ENCODE results near the gene CRB3. TPM values are rescaled to one million over a fixed set of nuclear protein-coding genes. Genes with fewer than 3 reads are reported as not detected.

CRB3 gene
- polyA plus RNA-seq, 10 donors: 0.22 to 1.2 (median 0.68) TPM; not detected in 6

DNA sequence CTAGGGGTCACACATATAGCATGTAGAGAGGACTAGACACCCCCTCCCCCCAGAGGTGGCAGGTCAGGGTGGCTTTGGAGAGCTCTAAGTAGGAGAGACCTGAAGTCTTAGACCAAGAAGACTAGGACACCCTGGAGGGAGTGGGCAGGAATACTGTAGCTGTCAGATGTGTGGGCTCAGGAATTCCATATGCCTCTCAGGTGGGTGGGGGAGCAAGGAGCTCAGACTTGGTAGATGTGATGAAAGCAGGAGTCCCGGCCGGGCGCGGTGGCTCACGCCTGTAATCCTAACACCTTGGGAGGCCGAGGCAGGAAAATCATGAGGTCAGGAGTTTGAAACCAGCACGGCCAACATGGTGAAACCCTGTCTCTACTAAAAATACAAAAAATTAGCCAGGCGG lies 1.6 kb downstream of the CRB3 start:
- DNase-seq: no peak

DNA sequence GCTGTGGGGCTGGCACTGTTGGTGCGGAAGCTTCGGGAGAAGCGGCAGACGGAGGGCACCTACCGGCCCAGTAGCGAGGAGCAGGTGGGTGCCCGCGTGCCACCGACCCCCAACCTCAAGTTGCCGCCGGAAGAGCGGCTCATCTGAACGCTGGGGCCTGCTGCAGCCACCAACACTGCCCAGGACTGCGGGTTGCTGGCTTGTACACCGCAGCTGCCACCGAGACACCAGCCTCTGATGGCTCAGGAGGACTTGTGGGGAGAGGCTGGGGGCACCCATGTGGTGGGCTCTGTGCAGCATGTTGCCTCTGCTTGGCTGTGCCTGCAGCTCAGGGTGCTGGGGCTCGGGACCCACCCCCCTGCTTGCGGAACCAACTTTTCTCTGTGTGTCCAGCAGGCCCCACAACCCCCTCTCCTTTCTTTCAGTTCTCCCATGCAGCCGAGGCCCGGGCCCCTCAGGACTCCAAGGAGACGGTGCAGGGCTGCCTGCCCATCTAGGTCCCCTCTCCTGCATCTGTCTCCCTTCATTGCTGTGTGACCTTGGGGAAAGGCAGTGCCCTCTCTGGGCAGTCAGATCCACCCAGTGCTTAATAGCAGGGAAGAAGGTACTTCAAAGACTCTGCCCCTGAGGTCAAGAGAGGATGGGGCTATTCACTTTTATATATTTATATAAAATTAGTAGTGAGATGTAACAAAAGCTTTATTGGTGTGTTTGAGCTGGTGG lies 2.6 kb downstream of the CRB3 start:
- DNase-seq: no peak

DNA sequence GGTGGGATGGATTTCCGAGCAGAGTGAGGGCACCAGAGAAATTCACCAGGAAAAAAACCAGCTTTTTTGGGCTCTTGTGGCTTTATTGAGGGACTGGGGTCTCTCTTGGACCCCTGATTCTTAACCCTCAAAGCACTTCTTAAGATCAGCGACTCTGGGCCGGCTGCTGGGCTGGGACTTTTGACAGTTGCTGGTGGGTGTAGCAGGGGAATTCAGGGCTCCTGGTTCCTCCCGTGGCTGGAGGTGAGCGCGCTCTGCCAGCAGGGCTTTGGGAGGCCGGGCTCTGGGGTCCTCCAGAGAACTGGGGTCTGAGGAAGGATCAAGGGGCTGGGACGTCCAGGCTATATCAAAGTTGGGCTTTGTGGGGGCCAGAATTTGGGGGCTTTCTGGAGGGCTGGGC lies 3.3 kb downstream of the CRB3 start:
- no peak for DNase-seq

DNA sequence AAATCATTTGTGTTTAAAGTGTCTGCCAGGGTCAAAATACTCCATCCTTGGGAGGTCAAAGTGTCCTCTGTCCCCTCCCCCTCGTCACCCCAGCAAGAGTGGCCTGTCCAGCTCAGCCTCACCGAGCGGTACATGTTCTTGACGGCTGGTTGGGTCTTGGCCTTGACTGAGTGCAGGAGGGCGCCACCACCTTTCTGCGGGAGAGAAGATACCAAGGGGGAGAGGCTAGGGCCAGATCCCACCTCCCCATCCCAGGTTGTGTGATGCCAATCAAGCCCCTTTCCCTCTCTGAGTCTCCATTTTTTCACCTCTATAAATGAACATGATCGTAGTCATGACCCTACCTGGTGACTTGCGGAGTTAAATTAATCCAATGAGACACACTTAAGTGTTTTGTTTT lies 6.1 kb downstream of the CRB3 start:
- DNase-seq: no peak

- DNase-seq: no peak
Observed at GRCh38 chr19:6471076-6471475, 7.0 kb downstream of the CRB3 start.

- no peak for DNase-seq
Observed at GRCh38 chr19:6472713-6473112, 8.6 kb downstream of the CRB3 start.

GRCh38 chr19:6473647-6474046 lies 9.6 kb downstream of the CRB3 start:
- DNase-seq: no peak

DNA sequence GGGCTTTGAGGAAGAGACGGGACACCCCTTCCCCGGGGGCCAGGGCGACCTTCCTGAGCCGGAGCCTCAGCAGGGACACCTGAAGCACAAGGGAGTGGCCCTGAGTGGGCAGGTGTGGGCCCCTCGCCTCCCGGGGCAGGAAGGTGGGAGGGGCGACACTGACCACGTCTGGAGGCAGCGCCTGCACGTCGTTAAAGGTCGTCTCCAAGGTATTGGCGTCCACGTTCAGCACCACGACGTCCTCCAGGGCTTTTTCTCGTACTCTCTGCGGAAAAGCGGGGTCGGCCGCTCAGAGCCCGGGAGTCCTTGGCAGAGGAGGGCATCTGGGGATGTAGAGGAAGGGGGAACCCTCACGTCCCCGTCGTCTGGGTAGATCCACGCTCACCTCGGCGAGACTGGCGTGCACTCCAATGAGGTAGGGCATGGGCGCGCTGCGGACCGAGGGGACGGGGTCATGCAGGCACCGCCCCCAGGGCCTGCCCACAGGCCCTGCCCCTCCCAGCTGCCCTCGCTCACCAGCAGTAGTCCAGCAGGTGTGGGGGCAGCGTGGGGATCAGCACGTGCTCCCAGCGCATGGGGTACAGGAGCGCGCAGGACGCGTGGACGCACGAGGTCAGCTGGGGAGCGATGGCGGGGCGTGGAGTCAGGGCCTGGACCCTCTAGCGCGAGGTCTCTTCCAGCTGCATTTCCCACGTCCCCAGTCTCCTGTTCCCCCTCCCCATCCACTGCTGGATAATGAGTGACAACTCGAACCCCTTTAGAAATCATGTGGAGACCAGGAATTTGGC lies 11.4 kb downstream of the CRB3 start:
- DNase-seq: no peak

DNA sequence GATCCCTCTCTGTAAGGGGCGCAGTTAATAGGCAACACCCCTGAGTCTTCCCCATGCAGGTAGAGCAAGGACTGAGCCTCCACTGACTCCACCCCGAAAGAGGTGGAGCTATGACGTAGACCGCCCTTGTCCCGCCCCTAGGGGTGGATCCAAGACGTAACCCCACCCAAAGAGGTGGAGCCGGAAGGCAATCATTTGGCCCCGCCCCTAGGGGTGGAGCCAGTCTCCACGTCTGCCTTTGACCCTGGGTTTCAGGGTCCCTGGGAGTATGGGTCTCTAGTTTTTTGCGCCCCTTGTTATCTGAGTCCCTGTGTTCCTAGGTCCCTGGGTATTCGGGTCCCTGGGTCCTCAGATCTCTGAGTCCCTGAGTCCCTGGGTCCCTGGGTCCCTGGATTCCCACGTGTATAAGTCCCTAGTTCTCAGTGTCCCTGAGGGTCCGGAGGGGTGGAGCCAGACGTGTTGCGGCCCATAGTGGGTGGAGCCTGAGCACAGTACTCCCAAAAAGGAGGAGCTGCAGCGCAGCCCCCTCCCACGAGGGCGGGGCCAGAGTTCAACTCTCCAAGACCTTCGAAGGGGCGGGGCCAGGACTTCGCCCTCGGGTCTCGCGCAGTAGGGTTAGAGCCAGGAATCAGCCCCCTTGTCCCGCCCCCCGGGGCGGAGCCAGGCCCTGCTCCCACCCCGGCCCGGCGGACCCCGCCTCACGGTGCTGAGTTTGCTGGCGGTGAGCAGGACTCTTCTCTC lies 12.3 kb downstream of the CRB3 start:
- peak in 1 of 3 donors; percentile 33 for DNase-seq

DNA sequence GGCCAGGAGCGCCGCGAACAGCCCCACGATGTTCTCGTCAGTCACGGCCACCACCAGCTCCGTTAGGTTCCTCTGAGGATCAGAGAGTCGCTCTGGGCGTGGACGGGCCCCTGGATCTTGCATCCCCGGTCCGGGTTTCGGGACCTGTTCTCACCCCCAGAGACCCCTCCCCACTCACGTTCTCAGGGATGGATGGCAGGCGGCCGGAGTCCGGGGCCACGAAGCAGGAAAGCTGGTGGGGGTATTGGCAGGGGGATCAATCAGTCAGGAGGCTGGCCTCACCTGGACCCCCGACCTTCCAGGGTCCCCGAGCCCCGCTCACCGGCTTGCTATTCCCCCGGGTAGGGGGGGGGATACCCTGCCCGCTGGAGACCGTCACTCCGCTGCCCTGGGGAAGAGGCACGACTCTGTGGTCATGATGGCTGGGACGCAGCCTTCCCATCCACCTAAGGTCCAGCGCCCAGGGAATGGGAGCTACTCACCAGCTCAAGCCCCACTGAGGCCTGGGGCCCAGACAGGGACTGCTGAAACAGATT lies 12.9 kb downstream of the CRB3 start:
- DNase-seq: no peak

- DNase-seq: no peak
Observed at GRCh38 chr19:6478815-6479214, 14.7 kb downstream of the CRB3 start.

DNA sequence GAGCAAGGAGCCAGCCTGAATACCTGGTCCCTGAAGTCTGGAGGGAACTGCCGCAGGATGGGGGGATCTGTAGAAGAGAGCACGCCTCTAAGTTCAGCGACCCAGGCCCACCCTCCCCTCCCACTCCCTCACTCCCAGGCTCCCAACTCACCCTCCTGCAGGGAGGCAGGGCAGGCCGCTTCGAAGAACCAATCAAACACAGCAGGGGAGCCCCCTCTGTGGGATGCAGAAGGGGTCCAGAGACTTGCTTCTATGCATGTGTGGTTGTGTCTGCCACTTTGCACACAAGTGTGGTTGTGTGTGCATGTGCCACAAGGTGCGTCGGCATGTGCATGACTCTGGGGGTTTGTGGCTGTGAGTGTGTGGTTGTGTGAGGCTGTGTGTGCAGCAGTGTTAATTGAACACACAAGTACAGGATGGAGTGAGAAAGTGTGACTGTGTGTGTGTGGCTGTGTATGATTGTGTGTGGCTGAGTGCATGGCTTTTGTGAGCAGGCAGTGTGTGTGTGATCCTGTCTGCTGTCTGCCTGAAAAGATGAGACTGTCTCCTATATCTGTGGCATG lies 15.8 kb downstream of the CRB3 start:
- no peak for DNase-seq

DNA sequence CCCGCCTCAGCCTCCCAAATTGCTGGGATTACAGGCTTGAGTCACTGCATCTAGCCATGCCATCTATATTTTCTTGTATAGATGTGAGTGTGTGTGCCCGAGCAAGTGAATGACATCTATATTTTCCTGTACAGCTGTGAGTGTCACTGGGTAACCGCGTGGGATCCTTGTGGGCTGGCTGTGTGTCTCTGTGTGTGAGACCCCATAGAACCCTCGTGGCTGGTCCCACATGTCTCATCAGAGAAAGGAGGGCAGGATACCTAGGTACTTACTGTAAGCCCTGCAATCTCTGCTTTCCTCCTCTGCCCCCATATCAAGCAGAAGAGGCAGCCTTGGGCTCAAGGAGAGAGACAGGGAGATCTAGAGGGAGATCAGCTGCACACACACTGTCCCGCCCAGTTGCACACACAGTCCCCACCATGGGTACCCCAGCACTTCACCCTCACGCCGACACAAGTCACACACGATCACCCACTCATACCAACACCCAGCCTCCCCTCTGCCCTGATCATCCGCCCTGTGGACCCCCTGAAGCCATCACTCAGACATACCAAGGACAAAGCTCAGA lies 16.9 kb downstream of the CRB3 start:
- DNase-seq: no peak

DNA sequence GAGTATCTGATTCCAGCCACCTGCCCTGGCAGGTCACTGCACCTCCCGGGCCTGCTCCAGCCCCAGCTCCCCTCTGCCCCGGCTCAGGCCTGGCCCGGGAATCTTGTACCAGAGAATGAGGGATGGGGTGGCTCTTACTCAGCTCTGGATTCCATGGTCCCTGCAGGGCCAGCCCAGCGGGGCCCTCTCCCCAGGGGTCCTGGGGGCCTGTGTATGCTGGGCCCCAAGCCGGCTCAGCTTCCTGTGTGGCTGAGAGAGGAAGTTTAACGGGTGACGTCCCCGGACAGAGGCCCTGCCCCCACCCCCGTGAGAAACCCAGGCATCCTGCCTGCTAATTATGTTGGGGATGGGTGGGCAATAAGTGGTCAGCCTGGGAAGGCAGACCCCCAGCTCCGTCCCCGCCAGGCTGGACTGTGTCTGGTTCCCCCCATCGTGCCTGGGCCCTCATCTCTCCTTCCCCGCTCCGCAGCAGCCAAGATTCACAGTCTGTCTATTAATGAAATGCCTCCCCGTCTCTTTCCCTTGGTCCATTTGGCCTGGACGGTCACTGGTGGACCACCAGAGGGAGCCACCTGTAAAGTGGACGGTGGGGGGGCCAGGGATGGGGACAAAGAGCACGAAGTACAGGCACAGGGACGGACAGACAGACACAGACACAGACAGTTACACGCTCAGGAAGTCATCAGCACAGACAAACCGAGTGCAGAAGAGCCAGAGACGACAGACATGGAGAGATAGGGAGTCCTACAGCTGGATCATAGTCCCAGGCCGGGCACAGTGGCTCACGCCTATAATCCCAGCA lies 17.7 kb downstream of the CRB3 start, which contains the start of gene DENND1C:
Gene DENND1C (minus strand): TSS at position 247 of the 802 bp plus-strand sequence. CDS start 92 bp downstream, at position 155.
- DNase-seq: peak in 1 of 3 donors; percentile 32

DNA sequence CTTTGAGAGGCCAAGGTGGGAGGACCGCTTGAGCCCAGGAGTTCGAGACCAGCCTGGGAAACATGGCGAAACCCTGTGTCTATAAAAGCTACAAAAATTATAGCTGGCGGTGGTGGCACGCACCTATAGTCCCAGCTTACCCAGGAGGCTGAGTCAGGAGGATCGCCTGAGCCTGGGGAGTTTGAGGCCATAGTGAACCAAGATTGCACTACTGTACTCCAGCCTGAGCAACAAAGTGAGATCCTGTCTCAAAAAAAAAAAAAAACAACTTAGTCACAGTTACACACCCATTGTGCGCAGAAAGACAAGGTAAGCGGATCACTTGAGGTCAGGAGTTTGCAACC lies 18.2 kb downstream of the CRB3 start:
- no peak for DNase-seq

- no peak for DNase-seq
Observed at GRCh38 chr19:6483235-6483634, 19.2 kb downstream of the CRB3 start.

DNA sequence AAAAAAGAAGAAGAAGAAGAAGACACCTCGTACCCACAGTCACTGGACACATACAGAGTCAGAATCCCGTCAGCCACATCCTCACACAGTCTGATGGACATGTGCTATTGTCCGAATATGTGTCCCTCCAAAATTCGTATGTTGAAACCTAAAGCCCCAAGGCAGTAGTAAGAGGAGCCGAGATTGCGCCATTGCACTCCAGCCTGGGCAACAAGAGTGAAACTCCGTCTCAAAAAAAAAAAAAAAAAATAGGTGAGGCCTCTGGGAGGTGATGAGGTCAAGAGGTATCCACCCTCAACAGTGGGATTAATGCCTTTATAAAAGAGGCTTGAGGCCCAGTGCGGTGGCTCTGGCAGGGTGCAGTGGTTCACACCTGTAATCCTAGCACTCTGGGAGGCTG lies 20.2 kb downstream of the CRB3 start:
- DNase-seq: no peak

GRCh38 chr19:6484831-6485230 lies 20.8 kb downstream of the CRB3 start:
- no peak for DNase-seq

DNA sequence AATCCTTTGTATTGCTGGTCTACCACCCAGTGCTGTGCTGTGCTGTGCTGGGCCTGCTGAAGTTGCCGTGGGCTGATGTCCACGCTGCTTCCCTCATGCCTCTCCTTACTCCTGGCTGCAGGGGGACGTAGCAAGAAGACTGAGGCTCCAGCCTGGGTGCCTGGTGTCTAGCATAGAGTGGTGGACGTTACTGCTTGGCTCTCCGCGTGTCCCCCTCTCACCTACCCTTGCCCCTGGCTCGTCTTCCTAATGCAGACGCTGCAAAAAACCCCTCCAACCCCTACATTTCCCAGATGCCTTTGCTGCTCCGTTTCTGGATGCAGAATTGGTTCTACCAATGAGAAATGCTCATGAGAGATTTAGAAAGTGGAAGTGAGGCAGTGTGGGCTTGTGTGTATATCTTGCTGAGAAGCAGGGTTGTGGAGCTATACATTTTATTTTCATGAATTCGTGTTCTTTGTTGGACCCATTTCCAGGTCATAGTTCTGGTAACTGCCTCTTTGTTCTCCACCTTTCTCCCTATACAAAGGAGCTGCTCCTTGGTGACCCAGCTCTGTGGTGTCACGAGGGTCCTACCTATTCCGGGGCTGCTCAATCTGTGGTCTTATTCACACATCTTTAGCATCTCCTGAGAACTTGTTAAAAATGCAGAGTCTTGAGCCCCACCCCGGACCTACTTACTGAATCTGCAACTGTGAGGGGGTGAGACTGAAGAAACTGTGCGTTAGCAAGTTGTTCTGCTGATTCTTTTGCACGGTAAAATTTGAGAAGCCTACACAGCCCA lies 25.4 kb downstream of the CRB3 start:
- DNase-seq: no peak

GRCh38 chr19:6490134-6490533 lies 26.1 kb downstream of the CRB3 start:
- no peak for DNase-seq
